Inferior parietal cortex (tissue), 1 donor: ENCODE measurements around the gene ALDH1A2.
"Not testable (repeated sequence)": the region's sequence is repeated elsewhere in the genome, so short reads cannot be mapped to it uniquely, and the experiment has no call there.

ENCODE experiments used
- DNase-seq: peaks from one replicate; pipeline ENCODE4 v3.0.0-alpha.2; 2016; ENCODE audit errors: extremely low spot score

ALDH1A2 gene

DNA sequence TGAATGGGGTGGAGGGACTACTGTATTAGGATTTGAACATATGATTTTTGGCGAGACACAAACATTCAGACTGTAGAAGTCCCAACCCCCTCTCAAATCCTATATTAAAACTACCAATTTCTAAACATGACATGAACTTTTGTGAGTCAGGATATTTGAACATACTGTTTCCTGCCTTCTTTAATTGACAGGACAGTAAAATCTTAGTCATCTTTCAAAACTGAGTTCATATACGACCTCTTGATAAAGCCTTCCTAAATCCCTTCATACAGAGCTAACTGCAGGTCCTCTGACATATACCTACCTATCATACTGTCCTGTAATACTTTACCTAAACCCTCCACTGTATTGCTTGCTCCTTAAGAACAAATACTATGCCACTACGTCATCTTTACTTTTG lies 23.5 kb downstream of the ALDH1A2 start:
- no peak for DNase-seq

DNA sequence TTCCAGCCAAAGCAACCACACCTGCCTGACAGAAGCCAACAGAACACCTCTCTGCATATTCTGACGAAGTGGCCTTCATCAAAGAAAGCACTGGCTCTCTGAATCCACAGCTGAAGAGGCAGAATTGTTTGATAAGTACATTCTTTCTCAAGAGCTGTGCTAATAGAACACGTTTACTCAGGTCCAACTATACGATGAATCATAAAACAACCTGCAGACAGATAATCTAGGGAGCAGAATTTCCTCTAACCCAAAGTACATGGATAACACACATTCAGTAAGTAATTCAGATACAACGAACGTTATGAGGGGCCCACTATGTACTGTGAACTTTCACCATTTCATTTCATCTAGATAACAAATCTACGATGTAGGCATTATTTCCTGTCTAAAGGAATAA lies 25.4 kb downstream of the ALDH1A2 start:
- no peak for DNase-seq

- DNase-seq, result no peak
These were observed 26.2 kb downstream of the ALDH1A2 start for GRCh38 chr15:58039079-58040035.

GRCh38 chr15:58038426-58039078 lies 27.0 kb downstream of the ALDH1A2 start:
- DNase-seq, result no peak

DNA sequence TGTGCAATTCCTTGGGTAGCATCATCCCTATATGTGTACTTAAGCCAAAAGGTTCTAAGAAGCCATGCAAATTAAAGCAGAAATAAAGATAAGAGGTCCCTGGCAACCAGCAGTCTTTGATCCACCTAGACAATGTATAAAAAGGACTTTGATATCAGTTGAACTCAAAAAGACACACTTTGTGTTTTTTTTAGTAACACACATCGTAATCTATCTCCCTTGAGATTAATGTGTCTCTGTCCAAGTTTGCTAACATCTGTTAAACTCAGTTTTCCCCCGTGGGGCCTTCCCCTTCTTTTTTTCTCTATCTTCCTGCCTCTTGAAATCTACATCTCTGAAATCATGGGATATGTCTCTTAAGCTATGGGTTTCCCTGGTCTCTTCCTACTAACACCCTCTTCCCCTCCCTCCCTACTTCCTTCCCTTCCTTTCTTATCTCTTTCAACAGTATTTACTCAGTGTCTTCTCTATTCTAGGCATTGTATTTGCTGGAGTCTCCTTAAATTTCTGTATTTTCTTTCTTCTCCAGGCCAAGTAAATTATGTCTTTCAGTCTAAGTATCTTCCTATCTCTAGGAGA lies 27.7 kb downstream of the ALDH1A2 start:
- DNase-seq, result no peak

GRCh38 chr15:58036579-58036978 lies 28.9 kb downstream of the ALDH1A2 start:
- DNase-seq, result no peak

GRCh38 chr15:58028392-58028791 lies 37.1 kb downstream of the ALDH1A2 start:
- DNase-seq, result not testable (repeated sequence)

- no peak for DNase-seq
These were observed 39.0 kb downstream of the ALDH1A2 start for GRCh38 chr15:58026552-58026951.

- DNase-seq, result no peak
These were observed 39.5 kb downstream of the ALDH1A2 start for GRCh38 chr15:58026051-58026450.

DNA sequence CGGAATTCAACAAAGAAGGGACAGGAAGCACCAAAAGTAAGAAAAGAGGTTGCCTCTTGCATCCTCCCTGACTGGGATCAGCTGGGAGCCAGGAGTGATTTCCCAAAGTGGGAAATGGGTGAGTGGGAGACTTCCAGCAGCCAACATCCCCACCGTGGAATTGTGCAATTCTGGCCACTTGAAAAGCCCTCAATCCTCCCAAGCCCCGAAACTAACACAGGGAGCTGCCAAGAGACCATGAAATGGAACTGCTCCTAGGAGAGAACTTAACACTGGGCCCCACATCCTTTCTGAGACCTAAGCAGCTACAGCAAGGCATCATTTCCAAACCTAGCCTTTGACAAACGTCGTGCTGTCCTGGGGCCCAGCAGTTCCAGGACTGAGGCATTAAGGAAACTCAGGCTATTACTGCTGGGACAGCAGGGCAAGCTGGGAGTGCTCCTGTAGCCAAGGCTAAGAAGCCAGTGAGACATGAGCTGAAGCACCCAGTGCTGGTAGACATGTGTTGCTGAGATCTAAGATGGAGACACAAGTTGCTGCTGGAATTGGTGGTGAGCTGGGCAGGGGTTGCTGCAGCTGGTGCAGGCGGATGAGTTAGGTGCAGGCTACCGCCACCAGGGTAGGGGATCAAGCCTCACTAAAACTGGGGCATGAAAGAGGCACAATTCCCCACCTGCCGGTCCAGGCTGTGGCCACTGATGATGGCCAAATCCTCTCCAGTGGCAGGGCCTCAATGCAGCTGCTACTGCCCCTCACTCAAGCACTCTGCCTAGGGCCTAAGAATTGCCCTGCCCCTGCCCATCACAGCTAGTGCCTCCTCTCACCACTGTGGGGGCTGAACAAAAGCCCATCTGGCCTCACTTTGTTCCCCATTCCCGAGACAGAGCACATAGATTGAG lies 43.9 kb downstream of the ALDH1A2 start:
- DNase-seq, result no peak

GRCh38 chr15:58019503-58020376 lies 45.8 kb downstream of the ALDH1A2 start:
- no peak for DNase-seq

GRCh38 chr15:58017869-58018268 lies 47.6 kb downstream of the ALDH1A2 start:
- DNase-seq, result no peak

GRCh38 chr15:58016581-58017175 lies 48.8 kb downstream of the ALDH1A2 start:
- DNase-seq, result no peak

- no peak for DNase-seq
These were observed 49.9 kb downstream of the ALDH1A2 start for GRCh38 chr15:58015565-58015964.

GRCh38 chr15:58014470-58014869 lies 51.0 kb downstream of the ALDH1A2 start:
- no peak for DNase-seq

DNA sequence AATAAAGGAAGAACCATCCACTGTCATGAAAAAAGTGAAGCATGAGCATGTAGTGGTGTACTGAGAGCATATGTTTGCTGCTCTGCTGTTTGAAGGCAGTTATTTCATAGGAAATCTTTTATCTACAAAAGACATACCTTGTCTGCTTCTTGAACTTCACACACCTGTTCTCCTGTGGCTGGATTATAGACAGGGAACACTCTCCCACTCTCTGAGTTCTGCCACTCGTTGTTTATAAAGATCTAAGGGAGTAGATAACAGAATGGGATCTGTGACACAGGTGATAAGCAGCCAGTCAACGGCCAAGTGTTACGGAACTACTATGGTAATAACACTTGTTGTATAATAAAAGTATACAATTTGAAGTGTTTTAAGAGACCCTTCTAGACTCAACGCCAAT lies 51.5 kb downstream of the ALDH1A2 start:
- DNase-seq, result no peak

DNA sequence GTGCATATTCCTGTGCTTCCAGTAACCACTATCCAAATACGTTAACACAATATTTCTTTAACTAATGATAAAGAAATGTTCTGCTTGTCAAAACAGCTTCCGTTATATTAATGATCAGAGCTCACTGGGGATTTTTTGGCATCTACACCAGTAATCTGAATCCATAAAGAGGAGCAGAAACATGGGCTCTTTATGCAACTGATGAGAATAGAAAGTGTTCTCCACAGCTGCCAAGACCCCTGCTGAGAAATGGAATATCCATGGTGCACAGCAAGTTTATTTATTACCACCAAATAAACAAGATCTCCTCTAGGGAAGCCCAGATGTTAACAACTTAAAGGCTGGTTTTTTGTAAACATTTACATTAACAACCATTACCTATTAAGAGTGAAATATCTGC lies 54.5 kb downstream of the ALDH1A2 start:
- DNase-seq, result no peak

- no peak for DNase-seq
These were observed 61.7 kb downstream of the ALDH1A2 start for GRCh38 chr15:58003810-58004209.

- no peak for DNase-seq
These were observed 63.0 kb downstream of the ALDH1A2 start for GRCh38 chr15:58002338-58003126.
